A673 (cell line): Measurements from ENCODE around the gene MRRF.

ENCODE experiments used
- EZH2 ChIP-seq: fragments of 200-600 bp; sonication (generic); IDR thresholded peaks from 2 replicates; pipeline ENCODE4 v1.6.1; 2017; ENCODE audit warnings: borderline replicate concordance, low read depth, mild to moderate bottlenecking, mixed read lengths, antibody characterized with exemption, low read length; ENCODE audit not compliant: poor library complexity, severe bottlenecking
- TF ChIP-seq, protein P1 (sequence below): fragments of 300-800, 200-600 bp; sonication (generic); conservative IDR thresholded peaks from 2 replicates; pipeline ENCODE4 v1.5.1; 2017; ENCODE audit warnings: low read depth, mild to moderate bottlenecking, antibody characterized with exemption, low read length, moderate library complexity, mixed read lengths

DNA sequence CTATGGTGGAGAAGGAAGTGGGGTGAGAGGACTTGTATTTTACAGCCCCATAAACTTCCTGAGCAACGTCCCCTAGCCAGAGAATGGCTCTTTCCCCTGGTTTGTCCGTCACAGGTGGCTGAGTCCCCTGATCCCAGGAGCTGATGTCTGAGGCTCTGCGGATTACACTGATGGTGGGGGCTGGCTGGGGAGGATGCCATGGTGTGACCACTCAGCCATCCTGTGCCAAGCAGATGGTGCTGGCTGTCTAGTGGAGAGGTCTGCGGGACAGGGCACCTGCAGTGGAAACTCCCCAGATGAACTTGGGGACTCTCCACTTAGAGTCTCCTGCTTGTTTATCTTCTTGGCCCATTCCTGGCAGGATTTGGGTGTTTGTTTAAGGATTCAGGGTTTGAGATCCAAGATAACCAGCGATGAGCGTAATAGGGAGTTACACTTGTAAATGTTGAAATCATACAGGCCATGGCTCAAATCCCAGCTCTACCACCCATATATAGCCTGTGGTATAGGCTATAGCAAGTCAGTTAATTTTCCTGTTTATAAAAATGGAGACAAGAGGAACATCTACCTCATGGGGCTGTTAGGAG lies 101.5 kb downstream of the MRRF start:
- TF ChIP-seq, protein P1, sequence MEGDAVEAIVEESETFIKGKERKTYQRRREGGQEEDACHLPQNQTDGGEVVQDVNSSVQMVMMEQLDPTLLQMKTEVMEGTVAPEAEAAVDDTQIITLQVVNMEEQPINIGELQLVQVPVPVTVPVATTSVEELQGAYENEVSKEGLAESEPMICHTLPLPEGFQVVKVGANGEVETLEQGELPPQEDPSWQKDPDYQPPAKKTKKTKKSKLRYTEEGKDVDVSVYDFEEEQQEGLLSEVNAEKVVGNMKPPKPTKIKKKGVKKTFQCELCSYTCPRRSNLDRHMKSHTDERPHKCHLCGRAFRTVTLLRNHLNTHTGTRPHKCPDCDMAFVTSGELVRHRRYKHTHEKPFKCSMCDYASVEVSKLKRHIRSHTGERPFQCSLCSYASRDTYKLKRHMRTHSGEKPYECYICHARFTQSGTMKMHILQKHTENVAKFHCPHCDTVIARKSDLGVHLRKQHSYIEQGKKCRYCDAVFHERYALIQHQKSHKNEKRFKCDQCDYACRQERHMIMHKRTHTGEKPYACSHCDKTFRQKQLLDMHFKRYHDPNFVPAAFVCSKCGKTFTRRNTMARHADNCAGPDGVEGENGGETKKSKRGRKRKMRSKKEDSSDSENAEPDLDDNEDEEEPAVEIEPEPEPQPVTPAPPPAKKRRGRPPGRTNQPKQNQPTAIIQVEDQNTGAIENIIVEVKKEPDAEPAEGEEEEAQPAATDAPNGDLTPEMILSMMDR, result no peak
- no peak for TF ChIP-seq EZH2
